Kidney (tissue), 14 donors: ENCODE measurements around the gene PRKCI. TPM values are rescaled to one million over a fixed set of nuclear protein-coding genes. Genes with fewer than 3 reads are reported as not detected.
A peak's percentile ranks its signal among the peaks of the same experiment; 100 is the strongest.
"Not testable (repeated sequence)": the region's sequence is repeated elsewhere in the genome, so short reads cannot be mapped to it uniquely, and the experiment has no call there.

Experiments
- DNase-seq, 5 donors: peaks; one replicate each; pipeline ENCODE4 v3.0.0-alpha.2; 2013 to 2020
- FAIRE-seq: peaks from 2 replicates; lab custom pipeline; 2012; peaks lifted over from hg19 to GRCh38; lab: Jason Lieb, UNC
- H3K27ac ChIP-seq, 2 donors: one replicate each; pipeline ENCODE4 v1.7.0; 2013; ENCODE audit warnings: low read depth in 2 of 2, low read length in 2 of 2, inconsistent platforms in 1 of 2
- H3K27me3 ChIP-seq: one replicate; pipeline ENCODE4 v1.7.1; 2013; ENCODE audit warnings: low read length, inconsistent platforms; ENCODE audit not compliant: control insufficient read depth, insufficient read depth
- H3K36me3 ChIP-seq, 3 donors: one replicate each; pipeline versions ENCODE4 v1.7.0 to v1.7.1; 2013; ENCODE audit warnings: low read length in 3 of 3, control low read depth in 1 of 3, inconsistent platforms in 1 of 3; ENCODE audit not compliant: insufficient read depth in 3 of 3, control insufficient read depth in 2 of 3
- H3K4me1 ChIP-seq, 3 donors: one replicate each; pipeline versions ENCODE4 v1.7.0 to v1.7.1; 2013; ENCODE audit warnings: low read length in 3 of 3, inconsistent platforms in 1 of 3, low read depth in 1 of 3; ENCODE audit not compliant: control insufficient read depth in 2 of 3, insufficient read depth in 2 of 3
- H3K4me3 ChIP-seq, 3 donors: one replicate each; pipeline versions ENCODE4 v1.7.0 to v1.8.1; 2013; ENCODE audit warnings: low read length in 3 of 3, control low read depth in 1 of 3, inconsistent platforms in 1 of 3
- H3K9ac ChIP-seq, 3 donors: one replicate each; pipeline versions ENCODE4 v1.7.0 to v1.7.1; 2013; ENCODE audit warnings: low read length in 3 of 3, control low read depth in 1 of 3, inconsistent platforms in 1 of 3
- H3K9me3 ChIP-seq, 3 donors: one replicate each; pipeline versions ENCODE4 v1.7.0 to v1.7.1; 2013; ENCODE audit warnings: low read length in 3 of 3, control low read depth in 1 of 3, inconsistent platforms in 1 of 3; ENCODE audit not compliant: control insufficient read depth in 2 of 3, insufficient read depth in 1 of 3
- intact Hi-C: fragments of 100-400 bp; cut with DNase I; formaldehyde crosslinking; loops from one replicate; pipeline ENCODE4 v1.11.1; 2022
- polyA plus RNA-seq: library from polyadenylated mRNA; stranded (reverse); fragments of 350-450 nt; fragmentation: Illumina TruSeq; extraction: RNeasy Lipid Tissue Mini Kit (QIAGEN cat#74804); gene quantifications from one replicate; pipeline ENCODE4 v1.2.3, GENCODE V29; 2014; ENCODE audit warnings: low read depth, low replicate concordance; ENCODE audit not compliant: insufficient read depth
- total RNA-seq: library from RNA; stranded (reverse); fragmentation: NEBNext Ultra II Directional; extraction: Animal tissue kit (Norgen Biotek cat#: 25700); gene quantifications from one replicate; pipeline ENCODE4 v1.2.1, GENCODE V29; 2021
- TF ChIP-seq, protein P1 (sequence below): IDR thresholded peaks from 3 replicates; pipeline ENCODE4 v1.5.1; 2012; ENCODE audit warnings: mild to moderate bottlenecking, moderate library complexity, borderline replicate concordance; ENCODE audit not compliant: insufficient read depth; ENCODE audit errors: extremely low read depth
- donor health status: control.
- donor health status: control.
- donor health status: control.
- donor health status: control.
- donor health status: control.
- donor health status: DM: yes; HTN: yes; CAD: no.
- donor health status: Normal renal cell carcinoma (clear cell type).

PRKCI gene
- total and polyA plus RNA-seq, 2 donors from 2014 or later = 12.6 to 41.5 TPM

DNA sequence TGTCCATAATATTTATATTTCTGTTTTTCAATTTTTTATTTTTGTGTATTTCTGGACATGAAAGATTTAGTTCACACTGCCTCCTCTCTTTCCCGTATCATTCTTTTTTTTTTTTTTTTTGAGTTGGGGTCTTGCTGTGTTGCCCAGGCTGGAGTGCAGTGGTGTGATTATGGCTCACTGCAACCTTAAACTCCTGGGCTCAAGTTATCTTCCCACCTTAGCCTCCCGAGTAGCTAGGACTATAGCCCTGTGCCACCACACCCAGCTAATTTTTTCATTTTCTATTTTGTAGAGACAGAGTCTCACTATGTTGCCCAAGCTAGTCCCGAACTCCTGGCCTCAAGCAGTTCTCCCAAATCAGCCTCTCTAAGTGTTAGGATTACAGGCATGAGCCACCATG lies 53.6 kb downstream of the PRKCI start:
- H3K36me3 ChIP-seq = peaks cover 0 to 5% (median 4%) of the 10 kb centered on the region in 3 donors
- DNase-seq = no peak
- no peak overlapping the region for H3K27ac ChIP-seq
- intact Hi-C loops = no loop called here
- H3K4me1 ChIP-seq = no peaks in the 10 kb centered on the region
- no peak for FAIRE-seq
- no peaks in the 10 kb centered on the region for H3K9me3 ChIP-seq
- H3K27me3 ChIP-seq = no peaks in the 10 kb centered on the region
- TF ChIP-seq, protein P1, sequence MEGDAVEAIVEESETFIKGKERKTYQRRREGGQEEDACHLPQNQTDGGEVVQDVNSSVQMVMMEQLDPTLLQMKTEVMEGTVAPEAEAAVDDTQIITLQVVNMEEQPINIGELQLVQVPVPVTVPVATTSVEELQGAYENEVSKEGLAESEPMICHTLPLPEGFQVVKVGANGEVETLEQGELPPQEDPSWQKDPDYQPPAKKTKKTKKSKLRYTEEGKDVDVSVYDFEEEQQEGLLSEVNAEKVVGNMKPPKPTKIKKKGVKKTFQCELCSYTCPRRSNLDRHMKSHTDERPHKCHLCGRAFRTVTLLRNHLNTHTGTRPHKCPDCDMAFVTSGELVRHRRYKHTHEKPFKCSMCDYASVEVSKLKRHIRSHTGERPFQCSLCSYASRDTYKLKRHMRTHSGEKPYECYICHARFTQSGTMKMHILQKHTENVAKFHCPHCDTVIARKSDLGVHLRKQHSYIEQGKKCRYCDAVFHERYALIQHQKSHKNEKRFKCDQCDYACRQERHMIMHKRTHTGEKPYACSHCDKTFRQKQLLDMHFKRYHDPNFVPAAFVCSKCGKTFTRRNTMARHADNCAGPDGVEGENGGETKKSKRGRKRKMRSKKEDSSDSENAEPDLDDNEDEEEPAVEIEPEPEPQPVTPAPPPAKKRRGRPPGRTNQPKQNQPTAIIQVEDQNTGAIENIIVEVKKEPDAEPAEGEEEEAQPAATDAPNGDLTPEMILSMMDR = no peak
- no peak overlapping the region for H3K4me3 ChIP-seq
- H3K9ac ChIP-seq = no peak overlapping the region

DNA sequence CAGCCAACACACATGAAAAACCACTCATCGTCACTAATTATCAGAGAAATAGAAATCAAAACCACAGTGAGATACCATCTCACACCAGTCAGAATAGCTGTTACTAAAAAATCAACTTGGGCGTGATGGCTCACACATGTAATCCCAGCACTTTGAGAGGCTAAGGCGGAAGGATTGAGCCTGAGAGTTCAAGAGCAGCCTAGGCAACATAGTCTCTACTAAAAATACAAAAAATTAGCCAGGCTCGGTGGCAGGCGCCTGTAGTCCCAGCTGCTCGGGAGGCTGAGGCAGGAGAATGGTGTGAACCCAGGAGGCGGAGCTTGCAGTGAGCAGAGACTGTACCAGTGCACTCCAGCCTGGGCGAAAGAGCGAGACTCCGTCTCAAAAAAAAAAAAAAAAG lies 55.1 kb downstream of the PRKCI start:
- H3K27me3 ChIP-seq, H3K9me3 ChIP-seq, intact Hi-C loops, H3K36me3 ChIP-seq, FAIRE-seq, H3K9ac ChIP-seq, H3K27ac ChIP-seq, H3K4me1 ChIP-seq, H3K4me3 ChIP-seq, DNase-seq: not testable (repeated sequence)

DNA sequence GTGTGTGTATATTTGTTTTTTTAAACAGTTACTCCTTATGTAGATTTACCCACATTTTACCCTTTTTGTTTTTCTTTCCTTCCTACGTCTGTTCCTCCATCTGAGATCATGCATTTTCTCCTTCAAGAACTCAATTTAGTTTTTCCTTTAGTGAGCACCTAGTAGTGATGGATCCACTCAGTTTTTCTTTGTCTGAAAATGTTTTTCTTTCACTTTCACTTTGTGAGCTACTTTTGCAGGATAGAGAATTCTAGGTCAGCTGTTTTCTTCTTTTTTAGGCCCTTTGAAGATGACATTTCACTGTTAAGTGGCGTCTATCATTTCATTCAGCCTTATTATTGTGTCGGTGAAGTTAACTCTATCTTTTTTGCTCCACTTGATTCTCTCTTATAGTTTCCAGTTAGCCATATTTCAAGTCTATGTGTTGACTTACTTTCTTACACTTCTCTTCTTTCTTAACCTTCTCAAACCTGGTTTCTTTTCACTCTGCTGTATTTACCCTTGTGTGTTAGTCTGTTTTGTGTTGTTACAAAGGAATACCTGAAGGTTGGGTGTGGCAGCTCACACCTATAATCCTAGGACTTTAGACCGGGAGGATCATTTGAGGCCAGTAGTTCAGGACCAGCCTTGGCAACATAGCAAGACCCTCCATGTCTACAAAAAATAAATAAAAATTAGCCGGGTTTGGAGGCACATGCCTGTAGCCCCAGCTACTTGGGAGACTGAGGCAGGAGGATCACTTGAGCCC lies 55.8 kb downstream of the PRKCI start:
- Histone ChIP-seq H3K4me1 (no peaks in the 10 kb centered on the region), H3K9me3 (no peaks in the 10 kb centered on the region), H3K4me3 (peak overlapping the region in 2 of 3 donors; percentile 2 to 21), H3K9ac (no peak overlapping the region), H3K36me3 (peaks cover 2 to 4% (median 2%) of the 10 kb centered on the region in 3 donors), H3K27me3 (no peaks in the 10 kb centered on the region), H3K27ac (no peak overlapping the region)
- intact Hi-C loops = no loop called here
- DNase-seq (no peak), FAIRE-seq (no peak)
- TF ChIP-seq, protein P1 = no peak

DNA sequence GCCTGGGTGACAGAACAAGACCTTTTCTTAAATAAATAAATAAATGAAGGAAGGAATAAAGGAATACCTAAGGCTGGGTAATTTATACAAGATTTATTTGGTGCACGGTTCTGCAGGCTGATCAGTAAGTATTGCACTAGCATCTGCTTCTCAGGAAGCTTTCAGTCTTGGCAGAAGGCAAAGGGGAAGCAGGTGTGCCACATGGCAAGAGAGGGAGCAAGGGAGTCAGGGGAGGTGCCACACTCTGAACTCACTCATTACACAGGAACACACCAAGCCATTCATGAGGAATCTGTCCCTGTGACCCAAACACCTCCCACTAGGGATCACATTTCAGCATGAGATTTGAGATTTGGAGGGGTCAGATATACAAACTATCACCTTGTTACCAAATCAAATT lies 56.4 kb downstream of the PRKCI start:
- Histone ChIP-seq H3K9ac (no peak overlapping the region), H3K36me3 (peaks cover 0 to 4% (median 2%) of the 10 kb centered on the region in 3 donors), H3K27ac (no peak overlapping the region), H3K4me1 (no peaks in the 10 kb centered on the region), H3K27me3 (no peaks in the 10 kb centered on the region), H3K9me3 (no peaks in the 10 kb centered on the region), H3K4me3 (no peak overlapping the region)
- FAIRE-seq = no peak
- DNase-seq = peak in 1 of 5 donors; percentile 7
- TF ChIP-seq, protein P1 = no peak
- intact Hi-C loops = no loop called here
